Kidney epithelial cell (primary cell): ENCODE measurements around the gene C1orf216. TPM values are rescaled to one million over a fixed set of nuclear protein-coding genes. Genes with fewer than 3 reads are reported as not detected.
"Not testable (repeated sequence)": the region's sequence is repeated elsewhere in the genome, so short reads cannot be mapped to it uniquely, and the experiment has no call there.

Experiments
- DNase-seq: peaks from one replicate; pipeline ENCODE4 v3.0.0-alpha.2; 2010; ENCODE audit warnings: low read depth
- H3K27me3 ChIP-seq: 2 replicates; pipeline ENCODE4 v1.6.0; 2011; ENCODE audit warnings: low read length; ENCODE audit not compliant: control insufficient read depth, insufficient read depth
- H3K36me3 ChIP-seq: 2 replicates; pipeline ENCODE4 v1.5.1; 2011; ENCODE audit warnings: low read length; ENCODE audit not compliant: control insufficient read depth, insufficient read depth
- H3K4me3 ChIP-seq: 2 replicates; pipeline ENCODE4 v1.5.1; 2011; ENCODE audit warnings: low read depth, mild to moderate bottlenecking, control low read depth, low read length
- total RNA-seq: library from RNA; depleted of rRNA; stranded (reverse); fragments of >200 nt; gene quantifications from 2 replicates; pipeline ENCODE4 v1.2.3, GENCODE V29; 2015
- TF ChIP-seq, protein P1 (sequence below): IDR thresholded peaks from 2 replicates; pipeline ENCODE4 v1.5.1; 2011; ENCODE audit warnings: mild to moderate bottlenecking, moderate library complexity, low read length, control low read depth, inconsistent platforms; ENCODE audit not compliant: insufficient read depth, poor library complexity, severe bottlenecking

The C1orf216 gene
- total RNA-seq, 1 donor from 2014 or later: 9.2 TPM

DNA sequence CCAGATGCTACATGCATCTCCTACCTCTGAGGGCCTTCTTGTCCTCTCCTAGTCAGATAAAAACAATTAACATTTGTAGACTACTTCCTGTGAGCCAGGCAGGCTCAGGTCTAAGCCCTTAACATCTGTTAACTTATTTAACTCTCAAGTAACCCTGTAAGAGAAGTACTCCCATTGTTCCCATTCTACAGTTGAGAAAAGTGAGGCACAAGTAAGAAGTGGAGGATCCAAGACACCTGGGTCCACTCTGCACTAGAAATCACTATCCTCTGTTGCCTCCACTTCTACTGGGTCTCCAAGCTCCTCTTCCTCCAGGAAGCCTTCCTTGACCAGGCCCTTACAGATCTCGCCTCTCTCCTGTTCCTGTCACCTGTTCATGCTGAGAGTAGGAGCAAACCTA, 9.7 kb downstream of the C1orf216 start:
- TF ChIP-seq, protein P1, sequence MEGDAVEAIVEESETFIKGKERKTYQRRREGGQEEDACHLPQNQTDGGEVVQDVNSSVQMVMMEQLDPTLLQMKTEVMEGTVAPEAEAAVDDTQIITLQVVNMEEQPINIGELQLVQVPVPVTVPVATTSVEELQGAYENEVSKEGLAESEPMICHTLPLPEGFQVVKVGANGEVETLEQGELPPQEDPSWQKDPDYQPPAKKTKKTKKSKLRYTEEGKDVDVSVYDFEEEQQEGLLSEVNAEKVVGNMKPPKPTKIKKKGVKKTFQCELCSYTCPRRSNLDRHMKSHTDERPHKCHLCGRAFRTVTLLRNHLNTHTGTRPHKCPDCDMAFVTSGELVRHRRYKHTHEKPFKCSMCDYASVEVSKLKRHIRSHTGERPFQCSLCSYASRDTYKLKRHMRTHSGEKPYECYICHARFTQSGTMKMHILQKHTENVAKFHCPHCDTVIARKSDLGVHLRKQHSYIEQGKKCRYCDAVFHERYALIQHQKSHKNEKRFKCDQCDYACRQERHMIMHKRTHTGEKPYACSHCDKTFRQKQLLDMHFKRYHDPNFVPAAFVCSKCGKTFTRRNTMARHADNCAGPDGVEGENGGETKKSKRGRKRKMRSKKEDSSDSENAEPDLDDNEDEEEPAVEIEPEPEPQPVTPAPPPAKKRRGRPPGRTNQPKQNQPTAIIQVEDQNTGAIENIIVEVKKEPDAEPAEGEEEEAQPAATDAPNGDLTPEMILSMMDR: no peak
- Histone ChIP-seq H3K27me3 (peaks cover 24% of the 10 kb centered on the region), H3K4me3 (no peak overlapping the region), H3K36me3 (no peaks in the 10 kb centered on the region)
- no peak for DNase-seq

DNA sequence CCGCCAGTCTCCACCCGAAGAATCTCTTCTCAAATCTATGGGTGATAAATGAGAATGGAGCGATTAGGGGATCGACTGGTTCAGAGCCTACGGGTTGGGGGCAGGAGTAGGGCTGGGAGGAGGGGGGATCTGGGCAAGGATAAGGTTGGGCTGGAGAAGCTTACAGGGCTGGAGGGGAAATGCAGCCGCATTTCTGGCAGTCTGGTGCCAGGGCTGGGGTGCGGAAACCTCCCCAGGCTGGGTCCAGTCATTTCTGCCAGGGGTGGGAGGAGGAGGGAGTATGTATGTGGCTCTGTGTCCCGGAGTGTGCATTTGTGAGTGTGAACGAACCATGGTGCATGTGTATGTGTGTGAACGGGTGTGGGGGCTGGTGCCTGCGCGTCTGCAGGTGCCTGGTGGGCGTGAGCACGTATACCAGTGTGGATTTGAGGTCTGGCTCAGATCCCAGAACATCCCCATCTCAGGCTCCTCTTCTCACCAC, 10.2 kb downstream of the C1orf216 start:
- TF ChIP-seq, protein P1: no peak
- no peaks in the 10 kb centered on the region for H3K36me3 ChIP-seq
- H3K4me3 ChIP-seq: peak overlapping the region; percentile 41
- no peak for DNase-seq
- H3K27me3 ChIP-seq: peaks cover 24% of the 10 kb centered on the region

DNA sequence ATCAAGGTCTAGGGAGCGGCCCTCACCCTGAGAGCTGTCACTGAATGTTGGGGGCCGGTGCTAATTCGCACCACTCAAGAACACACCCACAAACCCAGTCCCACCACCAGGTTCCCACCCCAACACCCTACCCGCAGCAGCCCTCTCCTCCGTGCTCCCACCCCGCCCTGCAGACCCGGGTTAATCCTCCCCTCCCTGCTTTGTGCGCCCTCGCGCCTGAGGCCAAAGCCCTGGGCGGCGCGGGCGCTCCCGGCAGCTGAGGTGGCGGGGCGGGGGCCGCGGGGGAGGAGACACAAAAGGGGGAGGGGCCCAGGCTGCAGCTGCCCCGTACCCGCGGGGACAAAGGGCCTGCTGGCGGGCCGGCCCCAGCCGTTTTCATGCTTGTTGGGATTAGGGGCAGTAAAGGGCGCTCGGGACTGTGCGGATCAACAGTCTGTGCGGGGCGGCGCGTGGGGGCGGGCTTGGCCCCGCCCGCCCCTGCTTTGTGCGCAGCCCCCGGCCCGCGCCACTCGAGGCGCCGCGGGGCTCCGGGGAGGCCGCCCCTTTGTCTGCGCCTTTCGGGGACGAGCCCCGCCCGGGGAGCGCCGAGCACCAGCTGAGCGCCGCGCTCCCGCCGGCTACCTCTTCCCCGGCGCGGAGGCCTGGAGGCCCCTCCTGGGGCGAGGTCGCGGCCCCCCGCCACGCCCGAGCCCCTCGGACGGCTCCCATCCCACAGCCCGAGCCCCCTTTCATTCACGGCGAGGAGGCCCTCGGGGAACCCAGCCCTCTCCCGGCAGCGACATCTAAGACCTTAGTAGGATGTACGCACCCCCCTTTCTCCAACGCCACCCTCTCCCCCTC, 10.9 kb downstream of the C1orf216 start:
- no peak for DNase-seq

DNA sequence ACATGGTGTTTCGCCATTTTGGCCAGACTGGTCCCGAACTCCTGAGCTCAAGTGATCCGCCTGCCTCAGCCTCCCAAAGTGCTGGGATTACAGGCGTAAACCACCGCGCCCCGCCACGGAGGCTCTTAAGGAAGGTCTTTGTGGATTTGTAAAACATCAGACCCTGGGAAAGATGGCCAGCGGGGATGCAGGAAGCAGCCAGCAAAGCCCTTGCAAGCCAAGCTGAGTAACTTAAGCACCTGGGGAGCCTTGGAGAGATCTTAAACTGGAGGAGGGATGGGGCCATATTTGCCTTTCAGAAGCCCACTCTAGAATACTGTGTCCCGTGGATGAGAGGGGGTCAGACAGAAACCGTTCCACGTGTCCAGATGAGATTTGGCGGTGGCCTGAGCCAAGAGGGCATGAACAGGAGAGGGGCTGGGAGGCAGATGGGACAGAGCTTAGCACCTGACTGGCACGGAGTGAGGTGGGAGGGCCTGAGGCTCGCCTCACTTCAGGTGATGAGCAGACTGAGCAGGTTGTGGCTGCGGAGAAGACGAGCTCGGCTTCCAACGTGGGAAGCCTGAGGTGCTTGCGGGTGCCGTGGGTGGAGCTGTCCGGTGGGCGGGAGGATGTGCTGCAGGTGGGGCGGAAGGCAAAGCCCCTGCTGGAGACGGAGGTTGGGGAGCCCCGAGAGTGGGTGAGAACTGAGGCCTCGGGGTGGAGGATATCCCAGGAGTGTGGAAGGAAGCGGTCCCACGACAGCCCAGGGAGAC, 11.7 kb downstream of the C1orf216 start:
- Histone ChIP-seq H3K27me3 (peaks cover 34% of the 10 kb centered on the region), H3K36me3 (no peaks in the 10 kb centered on the region), H3K4me3 (peak overlapping the region; percentile 41)
- DNase-seq: no peak
- TF ChIP-seq, protein P1: no peak

More for the DNA sequence above, 10.9 kb downstream of the C1orf216 start:
- TF ChIP-seq, protein P1: no peak
- H3K27me3 ChIP-seq: peaks cover 28% of the 10 kb centered on the region
- H3K4me3 ChIP-seq: peak overlapping the region; percentile 41
- no peaks in the 10 kb centered on the region for H3K36me3 ChIP-seq

DNA sequence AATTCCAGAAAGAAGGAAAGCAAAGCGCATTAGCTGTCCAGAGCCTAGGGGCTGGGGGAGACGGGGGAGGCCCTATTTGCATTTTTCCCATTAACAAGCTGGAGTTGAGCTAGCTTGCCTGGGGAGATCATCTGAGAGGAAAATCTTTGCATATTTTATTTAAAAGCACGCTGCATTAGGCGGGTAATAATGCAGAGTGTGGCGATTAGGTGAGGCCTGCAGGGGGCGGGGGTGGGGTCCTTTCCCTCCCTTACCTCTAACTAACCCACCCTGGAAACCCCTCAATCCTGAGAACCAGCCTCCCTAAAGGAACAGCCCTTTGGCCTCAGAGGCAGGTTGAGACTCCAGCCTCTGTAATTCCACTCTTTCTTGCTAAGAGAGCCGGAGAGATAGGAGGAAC, 16.2 kb downstream of the C1orf216 start:
- TF ChIP-seq, protein P1: no peak
- no peaks in the 10 kb centered on the region for H3K36me3 ChIP-seq
- DNase-seq: no peak
- no peak overlapping the region for H3K4me3 ChIP-seq
- H3K27me3 ChIP-seq: peaks cover 39% of the 10 kb centered on the region

DNA sequence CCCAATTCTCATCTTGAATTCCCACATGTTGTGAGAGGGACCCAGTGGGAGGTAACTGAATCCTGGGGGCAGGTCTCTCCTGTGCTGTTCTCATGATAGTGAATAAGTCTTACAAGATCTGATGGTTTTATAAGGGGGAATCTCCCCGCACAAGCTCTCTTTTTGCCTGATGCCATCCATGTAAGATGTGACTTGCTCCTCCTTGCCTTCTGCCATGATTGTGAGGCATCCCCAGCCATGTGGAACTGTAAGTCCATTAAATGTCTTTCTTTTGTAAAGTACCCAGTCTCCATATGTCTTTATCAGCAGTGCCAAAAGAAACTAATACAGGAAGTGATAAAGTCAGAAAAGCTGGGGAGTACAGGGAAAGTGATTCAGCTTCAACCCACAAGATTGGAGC, 19.5 kb downstream of the C1orf216 start:
- H3K36me3 ChIP-seq, H3K4me3 ChIP-seq, DNase-seq: not testable (repeated sequence)
- H3K27me3 ChIP-seq: peaks cover 33% of the 10 kb centered on the region
